GM18868 (cell line): ENCODE measurements around the gene RABIF.

Experiments used
- ATAC-seq: cut with Tn5 transposase; IDR thresholded peaks from one replicate; pipeline ENCODE4 v1.9.1; 2021; ENCODE audit warnings: mild to moderate bottlenecking, moderate library complexity; ENCODE audit not compliant: unreplicated experiment

RABIF gene

DNA sequence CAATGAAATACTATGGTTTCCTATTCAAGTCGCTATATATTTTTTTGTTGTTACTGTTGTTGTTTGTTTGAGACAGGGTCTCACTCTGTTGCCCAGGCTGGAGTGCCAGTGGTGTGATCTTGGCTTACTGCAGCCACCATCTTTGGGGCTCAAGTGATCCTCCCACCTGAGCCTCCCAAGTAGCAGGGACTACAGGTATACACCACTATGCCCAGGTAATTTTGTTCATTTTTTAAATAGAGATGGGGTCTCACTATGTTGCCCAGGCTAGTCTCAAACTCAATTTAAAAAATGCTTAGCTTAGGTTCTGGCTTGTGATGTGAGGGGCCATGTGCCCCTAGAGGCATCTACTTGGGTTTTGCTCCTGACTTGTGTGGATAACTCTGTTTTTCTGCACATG, 9.8 kb downstream of the RABIF start:
- no peak for ATAC-seq

DNA sequence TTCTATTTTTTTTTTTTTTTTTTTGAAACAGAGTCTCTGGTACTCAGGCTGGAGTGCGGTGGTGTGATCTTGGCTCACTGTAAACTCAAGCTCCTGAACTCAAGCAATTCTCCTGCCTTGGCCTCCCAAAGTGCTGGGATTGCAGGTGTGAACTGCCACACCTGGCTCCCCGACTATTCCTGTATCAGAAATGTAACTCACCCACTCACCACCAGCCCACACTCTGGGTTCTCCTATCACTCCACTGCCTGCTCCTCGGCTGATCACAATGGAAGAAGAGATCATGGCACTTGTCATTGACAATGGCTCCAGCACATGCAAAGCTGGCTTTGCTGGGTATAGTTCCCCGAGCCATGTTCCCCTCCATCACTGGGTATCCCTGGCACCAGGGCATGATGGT, 15.9 kb downstream of the RABIF start:
- no peak for ATAC-seq

DNA sequence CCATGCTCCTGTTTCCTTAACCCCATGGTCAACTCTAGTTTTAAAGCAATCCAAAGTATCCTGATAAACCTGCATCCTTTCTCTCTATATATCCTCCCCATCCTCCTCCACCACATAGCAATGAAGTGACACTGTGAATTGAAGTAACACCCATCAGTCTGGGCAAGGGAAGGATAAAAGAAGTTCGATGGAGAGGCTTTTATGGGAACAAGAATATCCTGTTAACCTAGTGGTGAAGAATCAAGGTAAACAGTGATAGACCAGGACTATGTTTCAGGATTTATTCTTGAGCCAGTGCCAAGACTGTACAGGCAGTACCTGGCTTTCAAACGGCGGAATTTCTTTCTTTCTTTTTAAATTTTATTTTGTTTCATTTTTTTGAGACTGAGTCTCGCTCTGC, 17.6 kb downstream of the RABIF start:
- ATAC-seq, result no peak

DNA sequence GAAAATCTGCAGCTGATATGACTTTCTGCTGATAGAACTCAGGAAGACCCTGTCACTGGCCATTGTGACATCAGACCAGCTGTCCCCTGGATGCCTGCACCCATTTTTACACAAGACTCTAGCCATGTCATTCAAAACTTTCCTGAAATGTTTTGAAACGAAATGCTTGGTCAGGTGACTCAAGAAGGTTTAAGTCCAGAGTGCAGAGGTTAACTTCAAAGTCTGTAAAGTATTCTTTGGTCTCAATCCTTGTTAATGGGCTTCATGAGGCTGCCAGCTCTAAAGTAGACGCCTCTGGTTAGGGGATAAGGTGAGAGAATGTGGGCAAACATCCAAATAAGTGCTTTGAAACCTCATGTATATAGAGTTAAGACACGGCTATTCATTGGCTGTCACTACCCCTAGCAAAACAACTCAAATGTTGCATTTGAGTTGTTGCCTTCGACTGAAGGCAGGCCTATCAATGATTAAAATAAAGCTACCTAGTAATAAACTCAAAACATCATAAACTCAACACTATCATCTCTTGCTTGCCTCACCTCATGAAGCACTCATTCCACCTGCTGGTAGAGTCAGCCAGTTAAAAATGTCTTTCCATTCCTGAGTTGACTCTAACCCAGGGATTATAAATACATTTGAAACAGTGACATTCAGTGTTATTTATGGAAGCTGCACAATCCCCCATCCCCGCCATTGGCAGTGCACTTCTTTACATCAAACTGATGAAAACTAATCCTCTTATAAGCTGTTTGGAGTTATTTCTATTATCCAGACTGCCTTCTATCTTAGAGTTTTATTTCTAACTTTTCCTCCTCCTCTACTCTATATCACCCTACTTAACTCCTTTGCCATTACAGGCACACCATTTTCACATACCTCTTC, 26.0 kb downstream of the RABIF start:
- no peak for ATAC-seq

- peak; percentile 88 for ATAC-seq
These were observed 27.4 kb downstream of the RABIF start for GRCh38 chr1:202861420-202862132.

DNA sequence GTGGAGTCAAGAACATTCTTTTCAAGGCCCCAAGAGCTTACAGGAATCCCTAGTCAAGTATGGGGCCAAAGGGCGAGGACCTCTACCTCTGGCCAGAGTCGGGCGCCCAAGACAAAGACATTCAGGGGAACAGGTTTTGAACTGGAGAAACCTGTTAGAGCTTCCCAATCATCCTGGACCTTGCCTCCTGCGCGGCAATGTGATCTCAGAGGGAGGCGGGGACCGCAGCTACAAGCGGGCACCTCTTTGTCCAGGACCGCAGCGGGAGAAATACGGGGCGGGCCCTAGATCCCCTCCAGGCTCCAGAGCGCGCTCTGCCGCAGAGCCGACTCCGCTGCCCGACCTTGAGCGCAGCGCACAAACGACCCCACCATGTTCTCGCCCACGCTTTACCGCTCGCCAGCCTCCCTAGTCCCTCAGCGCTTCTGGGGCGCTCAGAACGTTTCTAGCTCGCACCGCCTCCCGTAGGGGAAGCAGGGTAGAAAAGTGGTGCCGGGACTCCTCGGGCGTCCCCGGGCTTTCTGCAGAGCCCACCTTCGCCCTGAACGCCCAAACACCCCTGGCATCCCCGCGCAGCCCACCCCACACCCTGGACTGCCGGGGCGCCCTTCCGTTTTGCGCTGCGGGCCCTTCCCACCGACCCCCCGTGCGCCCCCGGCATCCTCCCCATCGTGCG, 28.1 kb downstream of the RABIF start:
- ATAC-seq, result peak; percentile 46

GRCh38 chr1:202858789-202859414, 30.0 kb downstream of the RABIF start:
- ATAC-seq, result no peak

- ATAC-seq, result no peak
These were observed 30.6 kb downstream of the RABIF start for GRCh38 chr1:202858331-202858730.

GRCh38 chr1:202857136-202857610, 31.8 kb downstream of the RABIF start:
- no peak for ATAC-seq

- no peak for ATAC-seq
These were observed 32.9 kb downstream of the RABIF start for GRCh38 chr1:202856014-202856413.

DNA sequence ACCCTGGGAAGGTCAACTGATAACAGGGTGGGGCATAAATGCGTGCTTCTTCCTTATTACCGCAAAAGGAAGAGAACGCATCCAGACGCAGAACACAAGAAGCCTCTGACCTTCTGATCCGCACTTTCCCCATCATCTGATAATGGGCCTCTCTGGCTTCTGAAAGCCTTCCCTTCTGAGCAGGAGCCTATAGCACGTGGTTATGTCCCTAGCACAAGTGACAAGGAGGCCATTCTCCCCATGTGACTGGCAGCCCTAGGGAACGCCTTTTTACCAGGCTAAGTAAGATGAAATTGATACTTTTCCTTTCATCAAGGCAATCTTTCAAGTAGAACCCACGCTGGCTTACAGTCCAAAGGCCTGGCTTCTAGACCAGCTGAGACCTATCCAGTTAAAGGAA, 34.2 kb downstream of the RABIF start:
- no peak for ATAC-seq

DNA sequence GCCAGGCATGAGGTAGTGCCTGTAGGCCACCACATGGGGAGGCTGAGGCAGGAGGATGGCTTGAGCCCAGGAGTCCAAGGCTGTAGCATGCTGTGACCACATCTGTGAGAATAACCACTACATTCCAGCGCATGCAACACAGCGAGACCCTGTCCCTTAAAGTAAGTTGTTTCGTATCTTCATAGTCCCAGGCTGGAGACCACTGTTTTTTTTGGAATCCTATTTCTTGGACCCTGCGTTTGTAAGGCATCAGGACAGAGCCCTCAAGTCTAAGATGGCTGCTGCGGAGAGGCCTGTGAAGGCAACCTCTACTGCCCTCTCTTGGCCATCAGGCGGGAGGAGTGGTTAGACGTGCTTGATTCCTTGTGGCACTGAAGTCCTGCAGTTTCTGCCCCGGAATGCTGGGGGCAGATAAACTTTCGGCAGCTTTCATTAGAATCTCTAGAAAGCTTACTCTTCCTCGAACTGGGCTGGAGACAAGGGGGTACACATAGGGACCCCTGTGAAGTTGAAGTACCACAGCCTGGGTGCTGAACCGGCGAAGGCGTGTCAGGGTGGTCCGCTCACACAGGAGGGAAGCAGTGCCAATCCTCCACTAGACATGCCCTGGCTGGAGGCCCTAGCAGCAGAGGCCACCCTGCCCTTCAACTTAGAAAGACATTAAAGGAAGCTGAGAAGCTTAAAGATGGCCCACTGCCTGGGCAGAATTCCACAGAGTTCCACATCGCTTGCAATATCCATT, 36.6 kb downstream of the RABIF start:
- ATAC-seq, result no peak

- no peak for ATAC-seq
These were observed 38.2 kb downstream of the RABIF start for GRCh38 chr1:202850593-202851362.

DNA sequence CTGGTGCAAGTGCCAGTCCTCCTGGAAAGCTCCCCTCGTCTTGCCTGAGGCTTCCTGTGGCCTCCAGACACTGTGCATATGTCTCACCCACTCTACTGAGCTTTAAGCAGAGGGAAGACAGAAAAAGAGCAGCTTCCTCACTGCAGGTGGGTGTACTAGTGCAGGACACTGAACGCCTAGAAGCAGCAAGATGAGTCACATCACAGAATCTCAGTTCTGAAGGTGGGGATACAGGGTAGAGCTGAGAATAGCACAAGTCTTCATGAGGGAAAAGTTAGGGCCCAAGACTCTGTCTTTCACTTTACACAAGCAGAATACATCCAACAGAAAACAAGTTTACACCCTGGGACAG, 40.8 kb downstream of the RABIF start:
- peak; percentile 82 for ATAC-seq

GRCh38 chr1:202844935-202845334, 44.0 kb downstream of the RABIF start:
- ATAC-seq, result no peak

DNA sequence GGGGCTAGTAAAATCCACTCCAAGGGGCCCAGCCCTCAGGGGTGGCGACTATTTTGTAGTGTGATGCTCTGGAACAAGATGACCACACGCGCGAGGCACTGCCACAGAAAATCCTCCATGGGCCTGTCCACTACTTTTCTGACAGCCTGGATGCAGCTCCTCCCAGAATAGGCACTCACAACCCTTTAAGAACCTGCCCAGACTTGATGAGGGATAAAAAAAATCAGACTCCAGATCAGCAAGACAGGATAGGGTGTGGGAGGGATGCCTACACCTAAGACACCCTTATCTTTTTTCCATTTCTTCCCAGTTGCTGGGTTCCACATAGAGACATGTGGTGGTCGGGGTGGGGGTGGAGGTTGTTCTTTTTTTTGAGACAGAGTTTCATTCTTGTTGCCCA, 44.7 kb downstream of the RABIF start:
- no peak for ATAC-seq

DNA sequence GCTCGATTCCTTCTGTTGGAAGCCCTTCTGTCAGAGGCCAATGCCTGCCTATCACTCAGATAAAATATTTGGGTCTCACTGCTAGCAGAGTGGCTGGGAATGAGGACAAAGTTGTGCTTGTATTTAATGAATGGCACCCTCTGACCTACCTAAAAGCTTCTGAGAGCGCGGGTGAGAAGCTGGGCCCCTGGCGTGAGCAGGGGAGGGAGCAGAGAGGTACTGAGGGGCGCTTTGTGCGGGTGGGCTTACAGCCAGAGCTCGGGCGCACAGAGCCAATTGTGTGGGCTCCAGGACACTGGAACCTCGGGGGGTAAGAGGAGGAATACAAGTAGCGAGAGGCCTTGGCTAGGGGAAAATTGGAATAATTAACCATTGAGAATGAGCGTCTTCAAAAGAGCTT, 45.9 kb downstream of the RABIF start:
- no peak for ATAC-seq

- ATAC-seq, result no peak
These were observed 51.1 kb downstream of the RABIF start for GRCh38 chr1:202837746-202838262.

DNA sequence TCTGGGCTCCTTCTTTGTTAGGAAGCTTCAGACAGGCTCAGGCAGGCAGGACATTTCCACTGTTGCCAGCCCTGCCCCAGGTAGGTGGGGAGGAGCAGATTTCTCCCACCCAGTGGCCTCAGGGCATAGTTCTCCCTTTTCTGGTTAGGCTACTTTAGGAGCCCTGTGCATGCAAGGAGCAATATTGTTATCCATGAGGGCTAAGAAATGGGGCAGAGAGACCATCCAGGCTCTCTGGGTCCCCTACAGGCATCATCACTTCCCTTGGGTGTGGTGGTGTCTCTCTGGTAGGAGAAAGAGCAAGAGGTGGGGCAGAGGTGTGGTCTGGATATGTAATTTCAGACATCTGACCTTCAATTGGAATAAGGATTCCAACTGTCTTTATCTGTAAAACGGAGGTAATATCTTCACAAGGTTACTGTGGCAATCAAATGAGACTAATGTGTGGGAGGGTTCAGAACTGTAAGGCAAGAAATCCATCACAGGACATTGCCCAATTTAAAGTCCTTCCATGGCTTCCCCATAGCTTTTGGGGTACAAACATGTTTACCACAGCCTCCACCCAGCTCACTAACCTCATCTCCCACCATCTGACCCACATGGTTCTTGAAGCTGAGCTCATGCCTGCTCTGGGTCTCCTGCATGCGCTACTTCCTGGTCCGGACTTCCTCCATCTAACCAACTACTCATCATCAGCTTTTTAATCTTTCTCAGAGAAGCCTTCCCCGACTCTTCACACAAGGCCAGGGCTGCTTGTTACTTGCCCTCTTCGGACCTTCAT, 52.1 kb downstream of the RABIF start:
- ATAC-seq, result no peak
